H9 (cell line): Measurements from ENCODE around the gene STT3A. TPM values are rescaled to one million over a fixed set of nuclear protein-coding genes. Genes with fewer than 3 reads are reported as not detected.

Experiments used
- DNase-seq: peaks from one replicate; pipeline ENCODE4 v3.0.0-alpha.2; 2017
- H2AFZ ChIP-seq: one replicate; pipeline ENCODE4 v1.6.1; 2013; ENCODE audit warnings: mild to moderate bottlenecking, low read length, control low read depth, moderate library complexity
- H2AK5ac ChIP-seq: 2 replicates; pipeline ENCODE4 v1.6.1; 2013; ENCODE audit warnings: low read length, control low read depth, mixed read lengths; ENCODE audit not compliant: insufficient read length
- H2BK120ac ChIP-seq: one replicate; pipeline ENCODE4 v1.6.1; 2013; ENCODE audit warnings: low read depth, mild to moderate bottlenecking, low read length, control low read depth, inconsistent platforms; ENCODE audit not compliant: poor library complexity, severe bottlenecking
- H2BK12ac ChIP-seq: 2 replicates; pipeline ENCODE4 v1.6.1; 2013; ENCODE audit warnings: low read length, control low read depth, mixed read lengths, low read depth; ENCODE audit not compliant: insufficient read length
- H2BK15ac ChIP-seq: 2 replicates; pipeline ENCODE4 v1.6.1; 2013; ENCODE audit warnings: low read depth, low read length, control low read depth
- H2BK20ac ChIP-seq: one replicate; pipeline ENCODE4 v1.6.1; 2013; ENCODE audit warnings: low read depth, mild to moderate bottlenecking, low read length, control low read depth, inconsistent platforms; ENCODE audit not compliant: poor library complexity, severe bottlenecking
- H2BK5ac ChIP-seq: 2 replicates; pipeline ENCODE4 v1.6.1; 2013; ENCODE audit warnings: low read length, control low read depth, mixed read lengths; ENCODE audit not compliant: insufficient read length
- H3K14ac ChIP-seq: 2 replicates; pipeline ENCODE4 v1.6.1; 2013; ENCODE audit warnings: low read length, control low read depth; ENCODE audit not compliant: insufficient read depth
- H3K18ac ChIP-seq: 2 replicates; pipeline ENCODE4 v1.6.1; 2013; ENCODE audit warnings: low read depth, mild to moderate bottlenecking, mixed read lengths, low read length, control low read depth; ENCODE audit not compliant: insufficient read length
- H3K23ac ChIP-seq: 2 replicates; pipeline ENCODE4 v1.6.1; 2013; ENCODE audit warnings: low read length, control low read depth, mixed read lengths, low read depth; ENCODE audit not compliant: insufficient read length
- H3K23me2 ChIP-seq: 2 replicates; pipeline ENCODE4 v1.6.1; 2013; ENCODE audit warnings: low read depth, mild to moderate bottlenecking, mixed read lengths, low read length, control low read depth; ENCODE audit not compliant: insufficient read length, poor library complexity, severe bottlenecking
- H3K27ac ChIP-seq: 2 replicates; pipeline ENCODE4 v1.5.1; 2013; ENCODE audit warnings: low read length, control low read depth, mixed read lengths, low read depth; ENCODE audit not compliant: insufficient read length
- H3K27me3 ChIP-seq: 2 replicates; pipeline ENCODE4 v1.6.1; 2013; ENCODE audit warnings: low read length, control low read depth, inconsistent platforms; ENCODE audit not compliant: insufficient read depth
- H3K4ac ChIP-seq: 2 replicates; pipeline ENCODE4 v1.6.1; 2013; ENCODE audit warnings: low read depth, mild to moderate bottlenecking, control low read depth, inconsistent platforms, low read length, moderate library complexity
- H3K4me1 ChIP-seq: 2 replicates; pipeline ENCODE4 v1.6.1; 2013; ENCODE audit warnings: low read length, control low read depth, inconsistent platforms; ENCODE audit not compliant: insufficient read depth
- H3K4me2 ChIP-seq: 2 replicates; pipeline ENCODE4 v1.6.1; 2013; ENCODE audit warnings: low read length, control low read depth, mixed read lengths; ENCODE audit not compliant: insufficient read length, insufficient read depth
- H3K56ac ChIP-seq: 2 replicates; pipeline ENCODE4 v1.6.1; 2013; ENCODE audit warnings: low read depth, mild to moderate bottlenecking, mixed read lengths, low read length, control low read depth; ENCODE audit not compliant: insufficient read length
- H3K79me1 ChIP-seq: 2 replicates; pipeline ENCODE4 v1.6.1; 2013; ENCODE audit warnings: low read depth, mild to moderate bottlenecking, moderate library complexity, low read length, control low read depth, inconsistent platforms; ENCODE audit not compliant: insufficient read depth, poor library complexity, severe bottlenecking
- H3K79me2 ChIP-seq: 2 replicates; pipeline ENCODE4 v1.6.1; 2013; ENCODE audit warnings: low read length, control low read depth, inconsistent platforms; ENCODE audit not compliant: insufficient read depth
- H3K9ac ChIP-seq: 2 replicates; pipeline ENCODE4 v1.6.1; 2013; ENCODE audit warnings: low read length, control low read depth, mixed read lengths; ENCODE audit not compliant: insufficient read length; ENCODE audit errors: extremely low read depth
- H3K9me3 ChIP-seq: one replicate; pipeline ENCODE4 v1.6.1; 2013; ENCODE audit warnings: low read depth, low read length, inconsistent platforms; ENCODE audit not compliant: control insufficient read depth
- H3T11ph ChIP-seq: one replicate; pipeline ENCODE4 v1.6.1; 2013; ENCODE audit warnings: mild to moderate bottlenecking, low read length, control low read depth, inconsistent platforms
- H4K20me1 ChIP-seq: one replicate; pipeline ENCODE4 v1.6.1; 2013; ENCODE audit not compliant: control insufficient read depth, insufficient read length, insufficient read depth
- H4K5ac ChIP-seq: 2 replicates; pipeline ENCODE4 v1.6.1; 2013; ENCODE audit warnings: low read depth, mild to moderate bottlenecking, mixed read lengths, low read length, control low read depth; ENCODE audit not compliant: insufficient read length
- H4K8ac ChIP-seq: replicated peaks from 2 replicates; pipeline ENCODE4 v1.6.1; 2013; ENCODE audit warnings: low read length, control low read depth, mixed read lengths, low read depth; ENCODE audit not compliant: insufficient read length
- H4K91ac ChIP-seq: 2 replicates; pipeline ENCODE4 v1.6.1; 2013; ENCODE audit warnings: low read depth, mild to moderate bottlenecking, moderate library complexity, mixed read lengths, low read length, control low read depth; ENCODE audit not compliant: insufficient read length
- H3K27ac Mint-ChIP-seq, 3 experiments: 2 replicates in 2 of 3; 3 replicates in 1 of 3; pipeline ENCODE4 v1.8.0; 2020 to 2021; ENCODE audit warnings: mixed read lengths in 3 of 3, mild to moderate bottlenecking in 1 of 3, moderate library complexity in 1 of 3
- H3K27me3 Mint-ChIP-seq: 2 replicates; pipeline ENCODE4 v1.8.0; 2021; ENCODE audit warnings: low read depth, mild to moderate bottlenecking, moderate library complexity, mixed read lengths
- H3K36me3 Mint-ChIP-seq, 3 experiments: 2 replicates in 2 of 3; 3 replicates in 1 of 3; pipeline ENCODE4 v1.8.0; 2020 to 2021; ENCODE audit warnings: low read depth in 3 of 3, mixed read lengths in 3 of 3; ENCODE audit not compliant: insufficient read depth in 1 of 3
- H3K4me1 Mint-ChIP-seq, 2 experiments: 2 replicates each; pipeline ENCODE4 v1.8.0; 2020; ENCODE audit warnings: mixed read lengths in 2 of 2
- H3K4me3 Mint-ChIP-seq, 2 experiments: 2 replicates in 1 of 2; 3 replicates in 1 of 2; pipeline ENCODE4 v1.8.0; 2020 to 2021; ENCODE audit warnings: mild to moderate bottlenecking in 2 of 2, mixed read lengths in 2 of 2, moderate library complexity in 1 of 2
- H3K9me3 Mint-ChIP-seq, 2 experiments: 2 replicates in 1 of 2; 3 replicates in 1 of 2; pipeline ENCODE4 v1.8.0; 2020; ENCODE audit warnings: mild to moderate bottlenecking in 2 of 2, mixed read lengths in 2 of 2, moderate library complexity in 1 of 2
- WGBS: extraction: QIAGEN DNeasy Blood & Tissue Kit; methylation state at CpG from one replicate; pipeline ENCODE4 v1.1.7; 2013; ENCODE audit warnings: missing lambda C conversion rate, low lambda C conversion rate, mixed read lengths; ENCODE audit not compliant: insufficient read length; ENCODE audit errors: extremely low coverage; 5-methylcytosine and 5-hydroxymethylcytosine counted together
- total RNA-seq: library from RNA; stranded (reverse); gene quantifications from 2 replicates; pipeline ENCODE4 v1.2.1, GENCODE V29; 2021
- TF ChIP-seq, protein P1 (sequence below): fragments of 200-600 bp; sonication (generic); conservative IDR thresholded peaks from 3 replicates; pipeline ENCODE4 v1.8.0; 2021; ENCODE audit warnings: antibody characterized with exemption, mild to moderate bottlenecking

Gene STT3A
- total RNA-seq, 1 experiment from 2014 or later, result 128 TPM

DNA sequence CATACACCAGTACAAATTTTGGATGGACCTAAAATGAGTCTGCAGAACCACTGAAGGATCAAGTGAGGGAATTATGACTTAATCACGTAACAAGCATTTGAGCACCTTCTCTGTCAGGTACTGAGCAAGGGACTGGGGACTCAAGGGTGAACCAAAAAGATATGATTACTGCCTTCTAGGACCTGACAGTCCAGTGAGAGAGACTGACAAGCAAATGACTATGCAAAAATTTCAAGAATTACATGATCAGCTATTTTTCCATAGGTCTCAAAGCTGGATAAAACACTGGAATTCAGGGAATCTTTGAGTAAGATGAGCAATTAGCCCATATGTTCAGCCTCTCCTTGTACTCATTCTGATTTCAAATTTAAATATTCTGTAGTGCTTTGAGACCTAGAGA lies 5.2 kb upstream of the STT3A start:
- no peak overlapping the region for H3K56ac ChIP-seq
- H2BK12ac ChIP-seq, result no peak overlapping the region
- Mint-ChIP-seq H3K36me3 (peaks cover 15 to 23% (median 23%) of the 10 kb centered on the region in 3 experiments; a peak in 6 of 7 replicates), H3K9me3 (no peaks in the 10 kb centered on the region; a peak in 1 of 5 replicates), H3K4me1 (peaks cover 4 to 9% of the 10 kb centered on the region in 2 experiments), H3K27me3 (no peaks in the 10 kb centered on the region), H3K27ac (no peak overlapping the region), H3K4me3 (no peak overlapping the region)
- peaks cover 4% of the 10 kb centered on the region for H3K23me2 ChIP-seq
- no peak overlapping the region for H4K8ac ChIP-seq
- no peak overlapping the region for H3K9ac ChIP-seq
- H4K5ac ChIP-seq, result no peak overlapping the region
- H2AK5ac ChIP-seq, result no peak overlapping the region
- no peak overlapping the region for H3K4me2 ChIP-seq
- no peak overlapping the region for H2AFZ ChIP-seq
- H3K23ac ChIP-seq, result no peak overlapping the region
- H3K27me3 ChIP-seq, result no peaks in the 10 kb centered on the region
- no peak overlapping the region for H3K18ac ChIP-seq
- TF ChIP-seq, protein P1, sequence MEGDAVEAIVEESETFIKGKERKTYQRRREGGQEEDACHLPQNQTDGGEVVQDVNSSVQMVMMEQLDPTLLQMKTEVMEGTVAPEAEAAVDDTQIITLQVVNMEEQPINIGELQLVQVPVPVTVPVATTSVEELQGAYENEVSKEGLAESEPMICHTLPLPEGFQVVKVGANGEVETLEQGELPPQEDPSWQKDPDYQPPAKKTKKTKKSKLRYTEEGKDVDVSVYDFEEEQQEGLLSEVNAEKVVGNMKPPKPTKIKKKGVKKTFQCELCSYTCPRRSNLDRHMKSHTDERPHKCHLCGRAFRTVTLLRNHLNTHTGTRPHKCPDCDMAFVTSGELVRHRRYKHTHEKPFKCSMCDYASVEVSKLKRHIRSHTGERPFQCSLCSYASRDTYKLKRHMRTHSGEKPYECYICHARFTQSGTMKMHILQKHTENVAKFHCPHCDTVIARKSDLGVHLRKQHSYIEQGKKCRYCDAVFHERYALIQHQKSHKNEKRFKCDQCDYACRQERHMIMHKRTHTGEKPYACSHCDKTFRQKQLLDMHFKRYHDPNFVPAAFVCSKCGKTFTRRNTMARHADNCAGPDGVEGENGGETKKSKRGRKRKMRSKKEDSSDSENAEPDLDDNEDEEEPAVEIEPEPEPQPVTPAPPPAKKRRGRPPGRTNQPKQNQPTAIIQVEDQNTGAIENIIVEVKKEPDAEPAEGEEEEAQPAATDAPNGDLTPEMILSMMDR, result no peak
- H3K14ac ChIP-seq, result no peak overlapping the region
- no peak overlapping the region for H4K91ac ChIP-seq
- no peaks in the 10 kb centered on the region for H4K20me1 ChIP-seq
- no peak overlapping the region for H3K27ac ChIP-seq
- no peak overlapping the region for H2BK20ac ChIP-seq
- H2BK15ac ChIP-seq, result no peak overlapping the region
- no peak for DNase-seq
- no peaks in the 10 kb centered on the region for H3K4me1 ChIP-seq
- no peak overlapping the region for H2BK120ac ChIP-seq
- H3K79me1 ChIP-seq, result no peaks in the 10 kb centered on the region
- WGBS, result no CpG with 5 or more reads among the region's 1 CpG
- no peak overlapping the region for H3T11ph ChIP-seq
- no peak overlapping the region for H2BK5ac ChIP-seq
- H3K79me2 ChIP-seq, result no peaks in the 10 kb centered on the region
- no peak overlapping the region for H3K4ac ChIP-seq
- no peaks in the 10 kb centered on the region for H3K9me3 ChIP-seq
